Keratinocyte (primary cell): ENCODE data around the gene EYA4.

Source experiments
- CTCF ChIP-seq, 3 experiments: IDR thresholded peaks in 1 of 3; conservative IDR thresholded peaks in 1 of 3; optimal IDR thresholded peaks in 1 of 3; 2 replicates in 2 of 3; 3 replicates in 1 of 3; pipeline versions ENCODE3 to v1.5.1; 2011; ENCODE audit warnings: low read length in 3 of 3, mild to moderate bottlenecking in 3 of 3, moderate library complexity in 2 of 3, control low read depth in 1 of 3, inconsistent platforms in 1 of 3; ENCODE audit not compliant: insufficient read depth in 2 of 3; ENCODE audit errors: extremely low read depth in 1 of 3
- EZH2 ChIP-seq: IDR thresholded peaks from one replicate; pipeline ENCODE4 v1.6.1; 2012; ENCODE audit warnings: inconsistent platforms, mild to moderate bottlenecking, low read length, moderate library complexity

- TF ChIP-seq CTCF (optimal IDR thresholded peaks at IDR 0.05 in 1 of 3, IDR thresholded peaks at IDR 0.05 in 1 of 3, conservative IDR thresholded peaks at IDR 0.05 in 1 of 3; ENCODE audit: extremely low read depth in 1 of 3, insufficient read depth in 2 of 3, low read length in 3 of 3) = no peak
- TF ChIP-seq EZH2 = no peak
Observed at GRCh38 chr6:133377219-133377618, 136.1 kb downstream of the EYA4 start.
